GDM1 (cell line): ENCODE results near the gene LIN37.
"Not testable (repeated sequence)": the region's sequence is repeated elsewhere in the genome, so short reads cannot be mapped to it uniquely, and the experiment has no call there.

Experiments
- DNase-seq: peaks from one replicate; lab custom pipeline; 2025; lab: John Stamatoyannopoulos, UW

Gene LIN37

GRCh38 chr19:35753634-35754369 lies 5.4 kb downstream of the LIN37 start:
- no peak for DNase-seq

GRCh38 chr19:35754370-35755130 lies 6.2 kb downstream of the LIN37 start:
- DNase-seq = no peak

DNA sequence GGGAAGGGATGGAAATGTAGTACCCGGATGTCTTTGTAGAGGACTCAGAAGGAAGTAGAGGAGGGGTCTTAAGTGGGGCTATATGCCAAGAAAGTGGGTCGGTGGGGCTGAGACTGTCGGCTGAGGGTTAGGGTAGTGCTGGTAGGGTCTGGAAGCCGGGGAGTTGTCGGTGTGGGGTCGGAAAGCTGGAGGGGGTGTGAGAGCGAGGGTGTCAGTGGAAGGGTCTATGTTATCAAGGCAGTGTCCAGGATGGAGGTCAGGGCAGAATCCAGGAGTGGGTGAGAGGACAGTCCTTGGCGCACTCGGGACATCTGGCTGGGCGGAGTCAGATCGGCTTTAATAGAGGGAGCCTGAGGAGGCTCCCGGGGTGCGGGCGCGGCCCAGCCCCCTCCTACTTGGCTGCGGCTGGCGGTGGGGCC lies 6.8 kb downstream of the LIN37 start:
- no peak for DNase-seq

DNA sequence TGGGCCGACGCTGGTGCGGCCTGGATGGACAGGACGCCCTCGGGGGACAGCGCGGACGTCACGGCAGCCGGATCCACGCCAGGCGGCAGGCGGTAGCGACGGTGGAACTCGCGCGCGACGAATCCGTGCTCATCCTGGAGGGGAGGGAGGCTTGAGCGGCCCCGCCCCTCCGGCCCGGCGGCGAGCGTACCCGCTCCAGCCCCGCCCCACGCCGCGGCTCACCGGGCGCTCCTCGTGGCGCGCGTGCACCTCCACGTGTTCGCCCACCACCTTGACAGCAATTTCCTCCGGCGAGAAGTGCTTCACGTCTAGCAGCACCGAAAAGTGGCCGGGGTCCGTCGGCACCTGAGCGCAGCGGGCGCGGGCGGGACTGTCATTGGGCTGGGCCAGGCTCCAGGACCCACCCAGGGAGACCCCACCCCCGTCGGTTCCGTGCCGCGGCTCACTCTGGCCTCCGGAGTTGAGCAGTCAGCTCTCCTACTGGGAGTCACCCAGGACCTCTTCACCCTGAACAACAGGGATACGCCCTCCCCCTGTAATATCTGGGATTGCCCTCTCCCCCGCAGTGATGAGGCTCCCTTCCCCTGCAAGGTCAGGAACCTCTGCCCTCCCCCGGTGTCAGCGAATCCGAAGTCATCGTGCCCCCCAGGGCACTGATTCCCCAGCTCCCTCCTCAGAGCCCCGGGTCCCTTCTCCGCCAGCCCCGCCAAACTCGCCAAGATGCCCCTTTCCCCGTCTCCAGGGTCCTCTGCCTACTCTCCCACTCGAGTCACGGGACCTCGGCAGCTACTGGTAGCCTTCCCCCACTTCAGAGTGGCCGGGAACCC lies 7.4 kb downstream of the LIN37 start:
- no peak for DNase-seq

DNA sequence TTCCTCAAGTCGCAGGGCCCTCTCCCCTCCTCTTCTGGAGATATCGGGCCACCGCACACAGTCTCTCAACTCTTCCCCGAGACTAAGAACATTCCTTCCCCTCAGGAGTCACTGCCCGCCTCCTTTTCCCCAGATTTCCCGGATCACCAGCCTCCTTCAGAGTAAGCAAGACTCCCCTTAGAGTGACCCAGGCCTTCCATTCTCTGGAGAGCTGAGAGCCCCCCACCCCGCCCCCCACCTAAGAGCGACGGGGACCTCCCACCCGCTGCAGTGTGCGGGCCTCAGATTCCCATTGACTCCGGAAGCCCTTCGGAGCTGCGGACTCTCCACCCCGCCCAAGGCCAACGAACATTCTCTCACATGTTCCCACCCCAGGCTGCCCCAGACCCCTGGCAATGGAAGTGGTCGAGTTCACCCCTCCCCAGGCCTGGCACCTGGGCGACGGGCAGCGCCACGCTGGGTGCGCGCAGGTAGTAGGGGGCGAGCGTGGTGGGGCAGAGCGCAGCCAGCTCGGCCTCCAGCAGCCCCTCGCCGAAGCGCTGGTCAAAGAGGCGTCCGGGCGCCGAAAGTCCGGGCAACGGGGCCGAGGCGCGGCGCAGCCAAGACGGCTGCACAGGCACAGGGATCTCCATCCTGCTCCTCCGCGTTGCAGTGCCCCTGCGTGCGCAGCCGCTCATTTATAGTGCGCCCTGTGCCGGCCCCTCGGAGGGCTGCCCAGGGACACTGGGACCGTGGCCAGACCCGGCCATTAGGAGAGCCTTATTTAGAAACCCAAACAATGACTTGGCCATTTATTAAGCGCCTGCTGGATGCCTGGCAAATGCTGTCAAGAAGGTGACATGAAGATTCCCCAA lies 8.2 kb downstream of the LIN37 start, which contains the start of gene HSPB6:
Gene HSPB6, minus strand, starts transcription at position 653 of the 854 bp plus-strand sequence. Its CDS starts 21 bp downstream, at position 632.
- no peak for DNase-seq

- DNase-seq = no peak
Observed at GRCh38 chr19:35757231-35757748, 8.9 kb downstream of the LIN37 start.

DNA sequence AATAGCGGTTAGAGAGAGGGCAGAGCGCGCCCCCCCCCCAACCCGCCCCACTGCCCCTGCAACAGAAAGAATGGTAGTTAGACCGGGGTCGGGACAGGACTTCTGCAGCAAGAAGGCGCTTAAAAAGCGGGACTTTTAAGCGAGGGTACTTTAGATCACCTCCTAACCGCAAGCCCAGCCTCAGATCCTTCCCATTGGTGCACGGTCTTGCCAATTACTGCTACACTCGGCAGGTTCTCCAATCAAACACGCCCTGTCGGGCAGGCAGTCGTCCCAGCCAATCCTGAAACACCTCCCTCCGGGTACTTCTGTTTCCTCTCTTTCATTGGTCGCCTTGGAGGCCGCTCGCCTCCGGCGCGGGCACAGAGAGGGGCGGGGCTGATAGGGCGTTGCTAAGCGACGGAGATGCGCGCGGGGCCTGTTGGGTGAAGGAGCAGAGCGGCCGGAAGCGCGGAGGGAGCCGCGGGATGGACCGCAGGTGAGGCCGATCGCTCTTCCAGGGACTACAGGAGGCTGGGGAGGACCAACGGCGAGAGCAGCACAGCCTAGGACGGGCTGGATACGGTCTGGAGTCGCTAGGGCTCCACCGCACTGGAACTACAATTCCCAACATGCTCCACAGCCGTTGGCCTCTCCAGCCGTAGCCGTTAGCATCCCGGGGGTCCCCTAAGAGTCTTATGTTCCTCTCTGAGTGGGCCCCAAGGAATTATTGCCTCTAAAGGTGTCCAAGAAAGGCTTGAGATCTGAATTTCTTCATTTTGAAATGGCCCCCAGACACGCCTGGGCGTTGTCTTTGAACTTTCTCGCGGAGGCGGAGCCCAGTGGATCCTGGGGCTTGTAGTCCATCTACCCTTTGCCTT lies 9.6 kb downstream of the LIN37 start, which contains the start of gene PROSER3:
Gene PROSER3, plus strand, starts transcription at position 428 of the 860 bp plus-strand sequence. Its CDS starts 40 bp downstream, at position 468.
- peak; percentile 98 for DNase-seq

- no peak for DNase-seq
Observed at GRCh38 chr19:35759697-35760096, 11.3 kb downstream of the LIN37 start.

GRCh38 chr19:35760711-35761349 lies 12.5 kb downstream of the LIN37 start:
- DNase-seq = no peak

DNA sequence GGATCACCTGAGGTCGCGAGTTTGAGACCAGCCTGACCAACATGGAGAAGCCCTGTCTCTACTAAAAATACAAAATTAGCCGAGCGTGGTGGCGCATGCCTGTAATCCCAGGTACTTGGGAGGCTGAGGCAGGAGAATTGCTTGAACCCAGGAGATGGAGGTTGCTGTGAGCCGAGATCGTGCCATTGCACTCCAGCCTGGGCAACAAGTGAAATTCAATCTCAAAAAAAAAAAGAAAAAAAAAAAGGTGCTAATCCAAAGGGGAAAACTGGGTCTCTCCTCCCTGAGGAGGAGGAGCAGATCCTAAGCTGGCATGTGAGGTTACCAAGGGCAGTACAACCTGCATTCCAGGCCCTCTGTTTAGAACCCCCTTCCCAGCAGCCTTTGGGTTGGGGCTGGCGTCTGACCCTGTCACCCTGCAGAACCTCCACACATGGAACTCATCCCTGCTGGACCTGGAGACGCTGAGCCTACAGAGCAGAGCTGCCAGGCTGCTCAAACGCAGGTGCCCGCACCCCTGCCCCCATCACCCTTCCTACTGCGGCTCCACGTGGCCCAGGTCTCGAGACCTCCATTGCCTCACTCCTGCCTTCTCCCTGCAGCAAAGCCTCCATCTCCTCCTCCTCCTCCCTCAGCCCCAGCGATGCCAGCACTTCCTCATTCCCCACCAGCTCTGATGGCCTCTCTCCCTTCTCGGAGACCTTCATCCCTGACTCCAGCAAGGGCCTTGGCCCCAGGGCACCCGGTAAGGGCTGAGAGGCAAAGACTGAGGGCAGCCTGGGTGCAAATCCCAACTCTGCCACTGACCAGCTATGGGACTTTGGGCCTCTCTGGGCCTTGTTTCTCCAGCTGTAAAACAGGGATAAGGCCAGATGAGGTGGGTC lies 16.3 kb downstream of the LIN37 start:
- no peak for DNase-seq

- no peak for DNase-seq
Observed at GRCh38 chr19:35766571-35767104, 18.3 kb downstream of the LIN37 start.

GRCh38 chr19:35767288-35768081 lies 19.1 kb downstream of the LIN37 start:
- no peak for DNase-seq

GRCh38 chr19:35768082-35768421 lies 19.7 kb downstream of the LIN37 start:
- DNase-seq = no peak

GRCh38 chr19:35772362-35772761 lies 24.0 kb downstream of the LIN37 start:
- DNase-seq = not testable (repeated sequence)

- no peak for DNase-seq
Observed at GRCh38 chr19:35773020-35773806, 24.8 kb downstream of the LIN37 start.

DNA sequence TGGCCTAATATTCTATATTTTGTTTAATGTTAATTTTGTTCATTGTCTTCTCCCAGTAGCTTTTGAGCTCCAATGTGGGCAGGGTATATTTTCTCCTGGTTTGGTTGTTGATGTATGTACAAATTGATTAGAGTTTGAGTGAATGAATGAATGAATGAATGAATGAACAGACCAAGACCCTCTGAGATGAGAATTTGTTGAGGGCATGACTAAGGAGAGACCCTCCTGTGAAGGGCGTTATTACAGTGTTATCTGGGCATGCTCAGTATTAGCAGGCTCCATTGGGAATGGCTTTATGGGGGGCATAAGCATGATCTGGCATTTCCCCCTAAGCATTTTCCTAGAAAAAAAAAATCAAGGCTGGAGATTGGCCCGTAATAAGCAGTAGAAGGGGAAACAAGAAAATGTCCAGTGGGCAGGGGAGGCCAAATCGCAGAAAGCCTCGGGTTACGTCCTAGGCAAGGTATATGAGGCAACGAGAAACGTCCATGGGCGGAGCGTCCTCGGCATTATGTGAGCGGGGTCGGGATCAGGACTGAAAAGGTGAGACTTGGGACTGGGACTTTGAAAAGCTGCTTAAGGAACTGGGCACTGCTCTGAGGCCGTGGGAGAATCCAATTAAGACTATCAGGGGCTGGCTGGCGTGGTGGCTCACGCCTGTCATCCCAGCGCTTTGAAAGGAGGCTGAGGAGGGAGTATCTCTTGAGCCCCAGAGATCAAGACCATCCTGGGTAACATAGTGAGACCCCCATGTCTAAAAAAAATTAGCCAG lies 26.1 kb downstream of the LIN37 start:
- no peak for DNase-seq
